NCI-H1092 treated with DMSO at 0.1 percent for 48 hours (cell line): ENCODE data around the gene RHBDD2.
"Not testable (repeated sequence)": the region's sequence is repeated elsewhere in the genome, so short reads cannot be mapped to it uniquely, and the experiment has no call there.

Source experiments
- DNase-seq: peaks from one replicate; lab custom pipeline; 2025; lab: John Stamatoyannopoulos, UW

The RHBDD2 gene

GRCh38 chr7:75866489-75867389, 12.1 kb upstream of the RHBDD2 start:
- DNase-seq: peak; percentile 81

DNA sequence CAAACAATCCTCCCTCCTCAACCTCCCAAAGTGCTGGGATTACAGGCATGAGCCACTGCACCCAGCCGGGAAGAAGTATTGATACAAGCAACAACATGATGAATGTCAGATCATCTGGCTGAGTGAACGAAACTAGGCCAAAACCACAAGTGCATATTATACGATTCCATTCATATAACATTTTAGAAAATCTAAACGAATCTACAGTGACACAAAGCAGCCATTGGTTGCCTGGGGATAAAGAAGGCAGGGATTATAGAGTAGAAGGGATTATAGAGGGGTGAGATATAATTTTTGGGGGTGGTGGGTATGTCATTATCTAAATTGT, 11.5 kb upstream of the RHBDD2 start:
- no peak for DNase-seq

DNA sequence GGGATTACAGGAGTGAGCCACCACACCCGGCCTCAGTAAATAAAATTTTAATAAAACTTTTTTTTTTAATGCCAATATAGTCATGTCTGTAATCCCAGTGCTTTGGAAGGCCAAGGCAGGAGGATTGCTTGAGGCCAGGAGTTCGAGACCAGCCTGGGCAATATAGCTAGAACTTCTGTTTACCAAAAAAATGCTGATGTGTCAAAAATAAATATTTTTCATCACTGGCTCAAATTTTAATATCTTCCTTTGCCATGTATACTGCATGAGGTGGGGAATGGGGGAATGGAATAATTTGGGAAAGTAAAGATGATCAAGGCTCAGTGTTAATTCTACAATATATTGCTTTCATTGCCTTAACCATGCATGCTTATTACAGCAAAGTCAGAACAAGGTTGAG, 10.7 kb upstream of the RHBDD2 start:
- DNase-seq: no peak

DNA sequence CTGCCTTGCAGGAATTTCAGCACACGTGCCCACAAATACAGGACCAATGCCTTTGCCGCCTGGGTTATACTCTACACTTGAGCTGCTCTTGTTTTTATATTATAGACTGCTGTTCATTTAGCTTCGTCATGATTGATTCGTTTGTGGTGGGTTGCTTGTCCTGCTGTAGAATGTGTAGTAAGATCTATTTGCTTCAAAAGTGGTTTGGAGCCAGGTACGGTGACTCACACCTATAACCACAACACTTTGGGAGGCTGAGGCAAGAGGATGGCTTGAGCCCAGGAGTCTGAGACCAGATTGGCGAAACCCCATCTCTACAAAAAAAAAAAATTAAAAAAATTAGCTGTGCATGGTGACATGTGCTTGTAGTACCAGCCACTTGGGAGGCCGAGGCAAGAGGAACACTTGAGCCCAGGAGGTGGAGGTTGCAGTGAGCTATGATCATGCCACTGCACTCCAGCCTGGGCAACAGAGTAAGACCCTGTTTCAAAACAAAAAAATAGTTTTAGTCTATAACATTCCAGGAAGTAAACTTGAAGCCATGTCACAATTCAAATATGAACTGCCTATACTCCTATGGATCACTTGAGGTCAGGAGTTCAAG, 9.0 kb upstream of the RHBDD2 start:
- DNase-seq: no peak

DNA sequence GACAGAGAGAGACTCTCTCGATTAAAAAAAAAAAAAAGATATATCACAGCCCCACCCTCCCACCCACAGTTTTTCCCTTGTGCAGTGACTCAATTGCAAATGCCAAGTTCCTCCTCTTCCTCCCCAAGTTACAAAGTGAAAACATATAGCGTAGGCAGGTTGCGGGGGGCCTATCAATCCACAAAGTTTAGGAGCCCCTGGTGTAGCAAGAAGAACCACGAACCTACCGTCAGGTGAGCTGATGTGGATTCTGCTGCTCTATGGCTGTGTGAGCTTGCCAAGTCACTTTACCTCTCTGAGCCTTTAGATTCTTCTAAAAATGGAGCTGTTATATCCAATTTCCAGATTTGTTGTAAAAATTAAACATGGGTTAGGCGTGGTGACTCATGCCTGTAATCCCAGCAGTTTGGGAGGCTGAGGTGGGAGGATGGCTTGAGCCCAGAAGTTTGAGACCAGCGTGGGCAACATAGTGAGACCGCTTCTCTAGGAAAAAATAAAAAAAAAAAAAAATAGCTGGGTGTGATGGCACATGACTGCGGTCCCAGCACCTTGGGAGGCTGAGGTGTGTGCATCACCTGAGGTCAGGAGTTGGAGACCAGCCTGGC, 8.2 kb upstream of the RHBDD2 start:
- no peak for DNase-seq

DNA sequence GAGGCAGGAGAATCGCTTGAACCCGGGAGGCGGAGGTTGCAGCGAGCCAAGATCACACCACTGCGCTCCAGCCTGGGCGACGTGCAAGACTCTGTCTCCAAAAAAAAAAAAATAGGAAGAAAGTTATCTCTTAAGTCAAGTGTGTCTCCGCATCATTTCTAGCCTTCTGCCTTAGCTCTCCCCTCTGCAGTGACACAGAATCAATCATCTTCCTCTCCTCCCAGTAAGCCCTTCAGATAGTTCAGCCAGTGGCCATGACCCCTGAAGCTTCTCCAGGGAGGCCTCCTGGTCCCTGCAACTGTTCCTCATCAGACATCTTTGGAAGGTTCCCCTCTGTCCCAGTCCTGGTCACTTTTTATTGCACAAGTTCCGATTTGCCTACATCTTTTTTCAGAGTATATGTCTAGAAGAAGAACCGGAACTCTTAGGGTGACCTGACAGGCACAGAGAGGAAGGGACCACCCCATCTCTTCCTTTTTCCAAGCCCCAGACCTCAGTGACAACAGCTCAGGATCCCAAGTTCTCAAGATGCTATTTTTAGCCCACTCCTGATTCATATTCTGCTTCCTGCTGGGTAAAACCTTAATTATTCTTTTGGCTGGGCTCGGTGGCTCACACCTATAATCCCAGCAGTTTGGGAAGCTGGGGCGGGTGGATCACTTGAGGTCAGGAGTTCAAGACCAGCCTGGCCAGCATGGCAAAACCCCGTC, 6.6 kb upstream of the RHBDD2 start:
- DNase-seq: no peak

DNA sequence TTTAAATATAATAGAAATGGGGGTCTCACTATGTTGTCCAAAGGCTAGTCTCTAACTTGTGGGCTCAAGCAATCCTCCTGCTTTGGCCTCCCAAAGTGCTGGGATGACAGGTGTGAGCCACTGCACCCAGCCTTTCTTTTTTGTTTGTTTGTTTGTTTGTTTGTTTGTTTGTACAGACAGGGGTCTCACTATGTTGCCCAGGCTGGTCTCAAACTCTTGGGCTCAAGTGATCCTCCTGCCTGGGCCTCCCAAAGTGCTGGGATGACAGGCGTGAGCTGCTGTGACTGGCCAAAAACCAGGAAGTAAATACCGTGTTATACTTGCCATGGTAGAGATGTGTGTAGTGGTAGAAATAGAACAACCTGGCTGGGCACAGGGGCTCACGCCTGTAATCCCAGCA, 4.7 kb upstream of the RHBDD2 start:
- not testable (repeated sequence) for DNase-seq

GRCh38 chr7:75875113-75876080, 3.4 kb upstream of the RHBDD2 start:
- no peak for DNase-seq

DNA sequence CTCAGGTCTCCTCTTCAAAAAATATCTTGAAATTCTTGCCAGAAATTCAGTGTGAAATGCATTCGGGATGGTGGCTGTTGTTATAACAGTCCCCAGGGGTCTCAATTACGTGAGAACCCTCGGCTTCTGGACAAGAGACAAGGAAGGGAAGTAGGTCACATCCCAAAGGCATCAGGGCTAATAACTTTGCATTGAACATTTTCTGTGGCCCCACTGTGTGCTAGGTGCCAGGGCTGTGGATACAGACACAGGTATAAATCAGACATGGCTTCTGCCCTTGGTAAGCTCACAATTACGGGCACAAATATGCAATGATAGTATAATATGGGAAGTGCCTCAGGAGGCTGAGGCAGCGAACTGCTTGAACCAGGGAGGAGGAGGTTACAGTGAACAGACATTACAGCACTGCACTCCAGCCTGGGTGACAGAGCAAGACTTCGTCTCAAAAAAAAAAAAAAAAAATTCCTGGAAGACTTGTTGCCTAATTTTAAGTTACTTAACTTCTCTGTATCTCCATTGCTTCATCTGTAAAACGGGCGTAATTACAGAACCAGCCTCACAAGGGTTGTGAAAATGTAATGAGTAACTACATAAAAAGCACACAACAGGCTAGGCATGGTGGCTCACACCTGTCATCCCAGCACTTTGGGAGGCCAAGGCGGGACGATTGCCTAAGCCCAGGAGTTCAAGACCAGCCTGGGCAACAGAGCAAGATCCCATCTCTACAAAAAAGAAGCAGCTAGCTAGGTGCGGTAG, 2.5 kb upstream of the RHBDD2 start:
- no peak for DNase-seq

DNA sequence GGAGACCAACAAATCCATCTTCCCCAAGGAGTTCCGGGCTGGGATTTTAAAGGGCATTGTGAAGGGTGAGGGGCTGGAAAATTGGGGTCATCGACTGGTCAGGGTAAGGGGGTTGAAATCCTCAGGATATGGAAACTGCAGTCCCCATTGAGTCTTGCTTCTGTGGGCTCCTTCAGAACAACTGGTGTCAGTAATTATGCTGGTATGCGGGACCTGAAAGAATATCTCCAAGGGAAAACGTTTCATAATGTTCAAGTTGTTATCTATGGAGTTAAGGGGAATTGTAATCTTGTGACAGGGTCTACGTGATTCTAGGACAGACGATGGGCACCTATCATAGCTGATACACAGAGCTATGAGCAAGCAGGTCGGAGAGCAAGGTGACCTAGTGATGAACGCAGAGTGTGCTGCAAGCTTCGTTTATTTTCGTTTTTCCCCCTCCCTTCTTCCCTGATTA, 494 bp upstream of the RHBDD2 start:
- no peak for DNase-seq

GRCh38 chr7:75879771-75880184, 944 bp downstream of the RHBDD2 start:
- no peak for DNase-seq

GRCh38 chr7:75880242-75880641, 1.4 kb downstream of the RHBDD2 start:
- no peak for DNase-seq

- DNase-seq: no peak
These were observed 2.7 kb downstream of the RHBDD2 start for GRCh38 chr7:75881436-75882095.

GRCh38 chr7:75883265-75883824, 4.5 kb downstream of the RHBDD2 start:
- not testable (repeated sequence) for DNase-seq

GRCh38 chr7:75884476-75884875, 5.6 kb downstream of the RHBDD2 start:
- no peak for DNase-seq

DNA sequence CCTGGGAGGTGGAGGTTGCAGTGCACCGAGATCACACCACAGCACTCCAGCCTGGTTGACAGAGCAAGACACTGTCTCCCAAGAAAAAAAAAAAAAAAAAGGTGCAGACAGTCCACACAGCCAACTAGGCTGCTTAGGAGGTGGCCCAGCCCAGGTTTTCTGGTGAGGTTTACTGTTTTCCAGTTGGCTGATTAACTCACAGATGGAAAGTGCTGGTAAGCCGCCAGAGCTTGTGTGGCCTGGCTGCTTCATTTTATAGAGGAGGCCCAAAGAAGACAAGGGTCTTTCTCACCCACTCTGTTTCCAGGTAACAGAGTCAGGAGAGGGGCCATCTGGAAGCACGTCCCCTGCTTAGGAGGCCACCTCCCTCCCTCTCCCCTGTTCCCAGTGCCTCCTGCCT, 6.2 kb downstream of the RHBDD2 start:
- no peak for DNase-seq

GRCh38 chr7:75887669-75888369, 9.0 kb downstream of the RHBDD2 start:
- DNase-seq: no peak

DNA sequence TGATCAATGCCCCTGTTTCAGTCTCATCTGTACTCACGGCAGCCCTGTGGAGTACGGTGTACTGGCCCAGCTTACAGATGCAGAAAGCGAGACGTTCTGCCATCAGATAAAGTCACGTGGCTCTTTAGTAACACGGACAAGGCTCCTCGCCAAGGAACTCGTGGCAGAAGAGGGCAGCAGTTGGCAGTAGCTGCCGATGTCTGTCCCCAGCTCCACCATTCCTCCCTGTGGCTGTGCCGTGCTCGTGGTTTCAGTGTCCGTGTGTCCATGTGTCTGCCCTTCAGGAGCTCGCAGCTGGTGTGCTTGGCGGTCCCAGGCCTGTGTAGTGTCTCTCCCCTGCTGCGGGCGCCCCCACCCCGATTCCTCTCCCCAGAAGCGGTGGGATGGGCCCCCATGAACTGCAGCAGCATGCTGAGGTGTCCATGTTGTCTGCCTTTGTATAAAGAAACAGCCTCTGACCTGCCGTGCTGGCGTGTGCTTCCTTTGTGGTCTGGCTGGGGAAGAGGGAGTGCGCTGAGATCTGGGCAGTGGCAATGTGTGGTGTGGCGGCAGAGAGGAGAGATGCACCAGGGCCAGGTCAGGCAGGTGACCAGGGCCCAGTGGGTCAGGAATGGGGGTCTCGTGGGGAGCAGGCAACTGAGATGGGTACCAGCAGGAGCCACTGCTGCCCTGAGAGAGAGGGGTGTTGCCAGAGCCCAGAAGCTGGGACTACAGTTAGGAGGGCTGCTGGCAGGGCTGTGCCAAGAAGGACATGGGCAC, 9.8 kb downstream of the RHBDD2 start:
- DNase-seq: no peak
